GM12878 (cell line): ENCODE data around the gene STON2. TPM values are rescaled to one million over a fixed set of nuclear protein-coding genes. Genes with fewer than 3 reads are reported as not detected.

ENCODE experiments used
- ATAC-seq: fragments of 200-7000 bp; cut with Tn5 transposase; 3 replicates; pipeline ENCODE4 v1.9.1; 2020; ENCODE audit warnings: mild to moderate bottlenecking, moderate library complexity
- BruUV-seq: library from RNA; stranded (reverse); fragments of 400-500 nt; replicated peaks from 2 replicates; lab custom pipeline; 2021; lab: Mats Ljungman, UMichigan
- CTCF ChIA-PET: fragments of 300-600 bp; sonication (Branson Sonifier 250); formaldehyde crosslinking; extraction: SDS; loops from one replicate; lab custom pipeline; 2021; ENCODE audit warnings: inconsistent platforms; lab: Yijun Ruan, JAX
- POLR2A ChIA-PET: fragments of 350-600 bp; formaldehyde crosslinking; extraction: SDS; loops from one replicate; lab custom pipeline; 2021; ENCODE audit warnings: inconsistent platforms; lab: Charles Lee
- RAD21 ChIA-PET: fragments of 300-600 bp; sonication (Branson Sonifier 250); formaldehyde crosslinking; loops from one replicate; lab custom pipeline; 2023; ENCODE audit warnings: antibody characterized with exemption; ENCODE audit not compliant: unreplicated experiment; lab: Charles Lee
- SMC1A ChIA-PET: fragments of 300-600 bp; sonication (Branson Sonifier 250); formaldehyde crosslinking; loops from one replicate; lab custom pipeline; 2023; ENCODE audit not compliant: unreplicated experiment, uncharacterized antibody; lab: Charles Lee
- DNase-seq: peaks from one replicate; pipeline ENCODE4 v3.0.0-alpha.2; 2011; ENCODE audit warnings: low read depth, low spot score
- FAIRE-seq: peaks from 3 replicates; lab custom pipeline; 2011; peaks lifted over from hg19 to GRCh38; lab: Jason Lieb, UNC
- H2AFZ ChIP-seq: 2 replicates; pipeline ENCODE4 v1.6.0; 2011; ENCODE audit warnings: low read depth, low read length, control low read depth; ENCODE audit not compliant: control insufficient read depth
- H3K27ac ChIP-seq: 2 replicates; pipeline ENCODE4 v1.5.1; 2011; ENCODE audit warnings: control low read depth; ENCODE audit not compliant: control insufficient read depth, insufficient read depth
- H3K27me3 ChIP-seq, 2 experiments: replicated peaks in 1 of 2; 2 replicates each; pipeline versions ENCODE4 v1.6.0 to v1.6.1; 2011; ENCODE audit warnings: low read length in 1 of 2; ENCODE audit not compliant: control insufficient read depth in 2 of 2, insufficient read depth in 2 of 2
- H3K36me3 ChIP-seq, 2 experiments: 2 replicates each; pipeline ENCODE4 v1.5.1; 2011; ENCODE audit warnings: low read length in 1 of 2; ENCODE audit not compliant: control insufficient read depth in 2 of 2, insufficient read depth in 2 of 2
- H3K4me1 ChIP-seq: 2 replicates; pipeline ENCODE4 v1.6.1; 2011; ENCODE audit warnings: mild to moderate bottlenecking, low read length, moderate library complexity, mixed read lengths; ENCODE audit not compliant: control insufficient read depth, insufficient read depth
- H3K4me2 ChIP-seq: 2 replicates; pipeline ENCODE4 v1.6.0; 2011; ENCODE audit warnings: control low read depth; ENCODE audit not compliant: control insufficient read depth, insufficient read depth
- H3K4me3 ChIP-seq: fragments of 200-600 bp; sonication (generic); 2 replicates; pipeline ENCODE4 v1.5.1; 2016
- H3K79me2 ChIP-seq: 2 replicates; pipeline ENCODE4 v1.6.0; 2011; ENCODE audit warnings: low read length; ENCODE audit not compliant: control insufficient read depth, insufficient read depth
- H3K9ac ChIP-seq: 2 replicates; pipeline ENCODE4 v1.8.0; 2011; ENCODE audit warnings: low read length, control low read depth, mixed read lengths; ENCODE audit not compliant: control insufficient read depth, insufficient read depth
- H3K9me3 ChIP-seq: replicated peaks from 3 replicates; pipeline ENCODE4 v1.5.1; 2011; ENCODE audit warnings: mild to moderate bottlenecking, low read length; ENCODE audit not compliant: control insufficient read depth, insufficient read depth
- H4K20me1 ChIP-seq: 2 replicates; pipeline ENCODE4 v1.6.0; 2011; ENCODE audit not compliant: control insufficient read depth, insufficient read depth
- ASH2L ChIP-seq: fragments of 300-600, 200-600 bp; sonication (generic); IDR thresholded peaks from 2 replicates; pipeline ENCODE4 v1.6.1; 2017; ENCODE audit warnings: low read depth, mild to moderate bottlenecking, borderline replicate concordance
- CREB1 ChIP-seq: IDR thresholded peaks from 2 replicates; pipeline ENCODE4 v1.6.1; 2012; ENCODE audit warnings: low read depth, mild to moderate bottlenecking, inconsistent platforms
- FOS ChIP-seq: IDR thresholded peaks from 3 replicates; pipeline ENCODE4 v1.6.1; 2011; ENCODE audit warnings: borderline replicate concordance; ENCODE audit not compliant: insufficient read length; ENCODE audit errors: extremely low read depth
- MEF2A ChIP-seq: IDR thresholded peaks from 2 replicates; pipeline ENCODE4 v1.6.1; 2011; ENCODE audit warnings: low read depth, mild to moderate bottlenecking, low read length, moderate library complexity; ENCODE audit not compliant: insufficient read depth
- NR2C2 ChIP-seq: IDR thresholded peaks from 2 replicates; pipeline ENCODE4 v1.6.1; 2011; ENCODE audit warnings: borderline replicate concordance, low read depth; ENCODE audit not compliant: control insufficient read depth, insufficient read length
- POLR2A ChIP-seq: IDR thresholded peaks from 2 replicates; pipeline ENCODE4 v1.6.1; 2011; ENCODE audit warnings: low read depth, mild to moderate bottlenecking, low read length
- RB1 ChIP-seq: fragments of 450-650 bp; formaldehyde crosslinking; IDR thresholded peaks from 2 replicates; pipeline ENCODE4 v1.6.1; 2017; ENCODE audit warnings: mild to moderate bottlenecking, borderline replicate concordance
- SMARCA5 ChIP-seq: fragments of 450-650 bp; IDR thresholded peaks from 2 replicates; pipeline ENCODE4 v1.6.1; 2017; ENCODE audit warnings: mild to moderate bottlenecking
- STAT1 ChIP-seq: fragments of 450-650 bp; conservative IDR thresholded peaks from 2 replicates; pipeline ENCODE4 v1.6.1; 2014; ENCODE audit warnings: antibody characterized with exemption, mild to moderate bottlenecking
- SUPT20H ChIP-seq: IDR thresholded peaks from 2 replicates; pipeline ENCODE4 v1.6.1; 2011; ENCODE audit warnings: low read depth, mild to moderate bottlenecking, low read length, moderate library complexity, borderline replicate concordance; ENCODE audit not compliant: control insufficient read depth
- TBL1XR1 ChIP-seq: IDR thresholded peaks from 2 replicates; pipeline ENCODE4 v1.6.1; 2012; ENCODE audit warnings: low read depth, low read length, improper control_type of control experiment
- YY1 ChIP-seq: IDR thresholded peaks from 2 replicates; pipeline ENCODE4 v1.6.1; 2011; ENCODE audit warnings: low read depth, mild to moderate bottlenecking, low read length
- WGBS: methylation state at CpG from one replicate; pipeline ENCODE4 v1.1.6; 2016; ENCODE audit warnings: low lambda C conversion rate; ENCODE audit not compliant: insufficient replicate concordance, insufficient coverage; ENCODE audit errors: missing lambda C conversion rate; 5-methylcytosine and 5-hydroxymethylcytosine counted together
- in situ Hi-C: fragments of 300-500 bp; cut with MboI; formaldehyde crosslinking; loops from 9 replicates; pipeline ENCODE4 v1.14.3; 2018; ENCODE audit warnings: mixed read lengths
- intact Hi-C: fragments of 100-400 bp; cut with micrococcal nuclease; formaldehyde crosslinking; loops from one replicate; pipeline ENCODE4 v1.14.2; 2022; ENCODE audit not compliant: unreplicated experiment
- polyA plus RNA-seq, 11 experiments: library from polyadenylated mRNA; depleted of rRNA in 4 of 11; unstranded in 6 of 11; stranded (reverse) in 5 of 11; fragments of >200 nt; fragmentation: Nextera tagmentation in 4 of 11; fragmentation: Illumina TruSeq in 1 of 11; extraction: Ambion mirVana in 4 of 11; extraction: Trizol in 1 of 11; gene quantifications; 1 replicate in 1 of 11; 2 replicates in 10 of 11; pipeline versions ENCODE4 v1.2.1 to v1.2.3, GENCODE V29; 2011 to 2016; ENCODE audit warnings: inconsistent platforms in 2 of 11, missing spikeins in 2 of 11, low read depth in 1 of 11
- total RNA-seq, 4 experiments: library from RNA; depleted of rRNA in 3 of 4; stranded (reverse); fragments of >200 nt in 3 of 4; fragmentation: Illumina TruSeq in 1 of 4; extraction: Trizol in 1 of 4; gene quantifications; 2 replicates each; pipeline versions ENCODE4 v1.2.1 to v1.2.3, GENCODE V29; 2013 to 2021
- TF ChIP-seq, protein P1 (sequence below): IDR thresholded peaks from 2 replicates; pipeline ENCODE4 v1.6.1; 2012; ENCODE audit warnings: low read length, inconsistent platforms

The STON2 gene
- total and polyA plus RNA-seq, 10 of the 15 experiments (the other 5 are each of a cell fraction or from before 2014, with no cell fraction given): 0.03 to 0.13 (median 0.03) TPM; not detected in 7

DNA sequence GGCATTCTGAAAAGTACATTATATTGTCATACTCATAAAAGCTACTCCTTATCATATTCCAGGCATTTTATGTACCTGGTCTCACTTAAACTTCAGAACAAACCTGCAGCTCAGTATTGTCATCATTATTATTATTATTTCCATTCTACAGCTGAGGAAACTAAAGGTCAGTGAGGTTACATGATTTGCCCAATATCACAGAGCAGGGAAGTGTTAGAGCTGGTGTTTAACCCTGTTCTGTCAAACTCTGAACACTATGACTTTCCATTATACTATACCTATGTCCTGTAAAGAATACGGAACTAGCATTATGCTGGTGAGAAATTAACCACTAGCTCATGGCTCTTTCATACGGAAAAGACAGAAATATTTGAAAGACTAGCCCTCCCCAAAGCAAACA is 56.4 kb downstream of the STON2 start:
- ChIA-PET POLR2A (no interaction called here), SMC1A (interaction anchor here (1.2 kb wide), 1 partner anchor 72 kb away, joined by 3 read pairs; no protein-coding TSS in a partner anchor), CTCF (interaction anchor here (1.2 kb wide), 1 partner anchor 74 kb away, joined by 3 read pairs; no protein-coding TSS in a partner anchor), RAD21 (no interaction called here)
- BruUV-seq: no TSS peak
- DNase-seq (no peak), FAIRE-seq (no peak), ATAC-seq (no peak)
- no peaks in the 10 kb centered on the region for H3K9me3 ChIP-seq
- no peak overlapping the region for H3K4me2 ChIP-seq
- TF ChIP-seq POLR2A: no peak
- H4K20me1 ChIP-seq: no peaks in the 10 kb centered on the region
- in situ Hi-C loops (no loop called here), intact Hi-C loops (no loop called here)
- WGBS: 47% methylated on average over 2 of the region's 2 CpGs
- no peaks in the 10 kb centered on the region for H3K79me2 ChIP-seq
- no peak overlapping the region for H3K27ac ChIP-seq
- H3K9ac ChIP-seq: no peak overlapping the region
- no peak overlapping the region for H2AFZ ChIP-seq
- H3K36me3 ChIP-seq: no peaks in the 10 kb centered on the region
- no peaks in the 10 kb centered on the region for H3K4me1 ChIP-seq
- H3K4me3 ChIP-seq: no peak overlapping the region
- H3K27me3 ChIP-seq: no peaks in the 10 kb centered on the region; a peak in 2 of 4 replicates

DNA sequence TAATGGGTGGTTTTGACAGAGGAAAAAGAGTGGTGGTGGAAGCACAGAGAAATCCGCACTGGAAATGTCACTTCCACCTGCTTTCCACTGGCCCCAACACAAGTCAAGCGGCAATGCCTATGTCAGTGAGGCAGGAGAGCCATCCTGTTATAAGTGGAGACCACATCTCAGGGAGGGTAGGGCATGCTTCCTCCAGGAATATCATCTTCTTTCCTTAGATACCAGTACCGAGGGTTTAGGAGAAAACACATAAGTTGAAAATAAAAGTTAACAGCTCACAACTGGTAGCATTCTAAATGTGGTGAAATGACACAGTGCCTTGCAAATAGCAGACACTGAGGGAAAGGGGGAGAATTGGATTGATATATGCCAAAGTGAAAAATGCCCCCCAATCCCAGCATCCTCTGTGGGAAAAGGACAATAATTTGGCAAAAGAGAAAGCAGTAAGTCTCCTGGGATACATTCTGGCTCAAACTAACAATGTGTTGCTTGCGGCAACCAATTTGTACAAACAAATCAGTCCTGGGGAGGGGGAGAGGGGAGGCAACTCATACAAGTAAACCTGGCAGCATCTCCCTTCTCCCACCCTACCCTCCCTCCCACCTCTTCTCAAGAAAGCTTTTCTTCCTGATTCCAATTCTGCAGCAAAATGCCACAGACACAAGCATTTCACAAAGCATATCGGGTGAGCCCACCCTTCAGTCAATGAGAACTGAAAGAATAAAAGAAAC is 57.1 kb downstream of the STON2 start:
- no peak overlapping the region for H3K9ac ChIP-seq
- no peaks in the 10 kb centered on the region for H3K9me3 ChIP-seq
- no peaks in the 10 kb centered on the region for H3K79me2 ChIP-seq
- DNase-seq (no peak), FAIRE-seq (no peak), ATAC-seq (no peak)
- H3K4me3 ChIP-seq: no peak overlapping the region
- no peaks in the 10 kb centered on the region for H4K20me1 ChIP-seq
- ChIA-PET POLR2A (no interaction called here), RAD21 (no interaction called here), SMC1A (no interaction called here), CTCF (no interaction called here)
- BruUV-seq: no TSS peak
- no peaks in the 10 kb centered on the region for H3K36me3 ChIP-seq
- intact Hi-C loops (no loop called here), in situ Hi-C loops (no loop called here)
- TF ChIP-seq SUPT20H: no peak
- TF ChIP-seq, protein P1, sequence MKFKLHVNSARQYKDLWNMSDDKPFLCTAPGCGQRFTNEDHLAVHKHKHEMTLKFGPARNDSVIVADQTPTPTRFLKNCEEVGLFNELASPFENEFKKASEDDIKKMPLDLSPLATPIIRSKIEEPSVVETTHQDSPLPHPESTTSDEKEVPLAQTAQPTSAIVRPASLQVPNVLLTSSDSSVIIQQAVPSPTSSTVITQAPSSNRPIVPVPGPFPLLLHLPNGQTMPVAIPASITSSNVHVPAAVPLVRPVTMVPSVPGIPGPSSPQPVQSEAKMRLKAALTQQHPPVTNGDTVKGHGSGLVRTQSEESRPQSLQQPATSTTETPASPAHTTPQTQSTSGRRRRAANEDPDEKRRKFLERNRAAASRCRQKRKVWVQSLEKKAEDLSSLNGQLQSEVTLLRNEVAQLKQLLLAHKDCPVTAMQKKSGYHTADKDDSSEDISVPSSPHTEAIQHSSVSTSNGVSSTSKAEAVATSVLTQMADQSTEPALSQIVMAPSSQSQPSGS: no peak
- no peak for TF ChIP-seq RB1
- no peak for TF ChIP-seq YY1
- no peak for TF ChIP-seq STAT1
- TF ChIP-seq SMARCA5: no peak
- no peak for TF ChIP-seq ASH2L
- no peak for TF ChIP-seq CREB1
- no peak for TF ChIP-seq MEF2A
- TF ChIP-seq FOS: no peak
- TF ChIP-seq TBL1XR1: no peak
- TF ChIP-seq NR2C2: no peak
- no peak overlapping the region for H3K27ac ChIP-seq
- 38% methylated on average over 5 of the region's 5 CpGs for WGBS
- H2AFZ ChIP-seq: no peak overlapping the region
- no peak overlapping the region for H3K4me2 ChIP-seq
- no peaks in the 10 kb centered on the region for H3K4me1 ChIP-seq
- no peaks in the 10 kb centered on the region; a peak in 2 of 4 replicates for H3K27me3 ChIP-seq
